ENCODE results near the gene TUB. TPM values are rescaled to one million over a fixed set of nuclear protein-coding genes. Genes with fewer than 3 reads are reported as not detected.
A peak's percentile ranks its signal among the peaks of the same experiment; 100 is the strongest.

TUB gene
- total and polyA plus RNA-seq, 2 of the 8 experiments (the other 6 are each of a cell fraction or from before 2014, with no cell fraction given) = 15.3 to 31.3 TPM

DNA sequence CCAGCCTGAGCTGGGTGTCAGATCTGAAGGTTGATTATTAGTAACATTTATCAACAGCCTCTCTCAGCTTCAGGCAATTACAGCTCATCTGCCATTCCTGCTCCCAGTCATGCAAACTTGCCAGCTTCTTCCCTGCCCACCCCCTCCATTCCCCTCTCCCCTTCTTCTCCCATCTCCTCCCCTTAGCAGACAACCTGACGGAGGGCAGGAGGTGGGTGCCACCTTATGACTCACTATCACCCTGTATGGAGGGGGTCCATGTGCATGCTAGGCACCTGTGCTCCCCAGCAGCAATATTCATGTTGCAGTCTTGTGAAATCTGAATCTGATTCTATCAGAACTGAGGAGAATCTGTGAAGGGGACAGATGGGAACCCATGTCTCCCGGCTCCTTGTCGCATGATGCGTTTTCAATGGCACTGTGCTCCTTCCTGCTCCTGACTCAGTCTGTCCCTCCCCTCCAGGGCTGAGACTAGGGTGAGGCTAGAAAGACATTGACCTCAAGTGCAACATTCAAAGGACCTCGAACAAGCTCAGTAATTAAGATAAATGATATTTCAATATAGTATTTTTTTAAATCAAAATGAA, 46.3 kb upstream of the TUB start:
- Histone ChIP-seq H2BK120ac (replicated peaks; ENCODE audit: low read depth, low read length) (no peak overlapping the region), H4K8ac (ENCODE audit: extremely low read depth, insufficient read depth, low read length) (no peak overlapping the region), H3K36me3 (ENCODE audit: control insufficient read depth in 2 of 4, insufficient read depth in 4 of 4, low read length in 3 of 4) (no peaks in the 10 kb centered on the region), H3K9ac (replicated peaks in 1 of 4; ENCODE audit: extremely low read depth in 1 of 4, low read depth in 3 of 4, low read length in 3 of 4) (no peak overlapping the region), H2BK15ac (ENCODE audit: low read length) (no peak overlapping the region), H2BK12ac (ENCODE audit: low read depth, low read length) (no peak overlapping the region), H3K79me2 (ENCODE audit: control insufficient read depth in 1 of 2, insufficient read depth in 2 of 2, low read length in 2 of 2) (no peaks in the 10 kb centered on the region), H3K79me1 (ENCODE audit: low read depth, low read length) (no peaks in the 10 kb centered on the region), H2BK5ac (ENCODE audit: low read depth, low read length) (no peak overlapping the region), H3K27ac (ENCODE audit: low read depth, low read length) (no peak overlapping the region), H3K23me2 (ENCODE audit: low read depth, low read length) (no peaks in the 10 kb centered on the region), H4K20me1 (replicated peaks in 1 of 2; ENCODE audit: control insufficient read depth in 1 of 2, insufficient read depth in 2 of 2, low read length in 2 of 2) (no peaks in the 10 kb centered on the region), H3K27me3 (replicated peaks in 1 of 4; ENCODE audit: control insufficient read depth in 3 of 4, extremely low read depth in 1 of 4, insufficient read depth in 3 of 4, low read length in 3 of 4) (peaks cover 0 to 14% (median 6%) of the 10 kb centered on the region in 4 experiments; a peak in 5 of 7 replicates), H3K4me1 (replicated peaks in 1 of 4; ENCODE audit: control insufficient read depth in 3 of 4, insufficient read depth in 4 of 4, low read length in 3 of 4) (peaks cover 0 to 13% (median 4%) of the 10 kb centered on the region in 4 experiments; a peak in 5 of 7 replicates), H2AFZ (ENCODE audit: low read length) (no peak overlapping the region), H3K56ac (replicated peaks; ENCODE audit: insufficient read length, low read depth, low read length) (no peak overlapping the region), H2AK5ac (ENCODE audit: low read depth, low read length) (no peak overlapping the region), H3K4me3 (ENCODE audit: extremely low read depth in 1 of 4, insufficient read depth in 2 of 4, low read depth in 3 of 4, low read length in 4 of 4) (no peak overlapping the region), H3K9me3 (ENCODE audit: insufficient read depth in 2 of 2, low read depth in 1 of 2, low read length in 1 of 2) (no peaks in the 10 kb centered on the region), H3K4me2 (ENCODE audit: insufficient read depth in 1 of 2, low read depth in 2 of 2, low read length in 2 of 2) (no peak overlapping the region), H3K18ac (ENCODE audit: extremely low read depth, low read length) (no peak overlapping the region), H3K14ac (ENCODE audit: insufficient read length) (no peak overlapping the region), H3K23ac (ENCODE audit: insufficient read length) (no peak overlapping the region), H4K5ac (ENCODE audit: insufficient read length, low read depth, low read length) (no peak overlapping the region), H2BK20ac (ENCODE audit: low read length) (no peak overlapping the region), H3K4ac (replicated peaks; ENCODE audit: insufficient read length, low read depth, low read length) (no peak overlapping the region), H4K91ac (replicated peaks; ENCODE audit: insufficient read length, low read length) (no peak overlapping the region)
- POLR2A ChIA-PET (ENCODE audit: partially characterized antibody) = interaction anchor here (1.1 to 2.0 kb wide), 2 partner anchors 51 to 56 kb away, joined by 3 to 5 read pairs; no protein-coding TSS in a partner anchor
- CTCF ChIA-PET (ENCODE audit: partially characterized antibody) = interaction anchor here (1.2 to 31.7 kb wide), 14 partner anchors 7 to 1070 kb away, joined by 3 to 1283 read pairs (median 36); partner anchors contain the start of gene TUB
- peak in 1 of 2 experiments; percentile 26 for DNase-seq (ENCODE audit: low read depth in 1 of 2, low spot score in 2 of 2)
- no peak for FAIRE-seq
- WGBS, 2 experiments (ENCODE audit: extremely low coverage in 1 of 2, insufficient coverage in 1 of 2, insufficient read length in 1 of 2, insufficient replicate concordance in 2 of 2, low coverage in 1 of 2, low lambda C conversion rate in 2 of 2, missing lambda C conversion rate in 1 of 2) = 90% methylated on average over 4 of the region's 5 CpGs; no CpG with 5 or more reads in 1 of the 2 experiments
- TF ChIP-seq ZNF274 (IDR thresholded peaks at IDR 0.05; ENCODE audit: borderline replicate concordance, extremely low read depth, low read length) = no peak
- TF ChIP-seq TCF12 (IDR thresholded peaks at IDR 0.05; ENCODE audit: low read depth, low read length) = no peak
- TF ChIP-seq BRCA1 (IDR thresholded peaks at IDR 0.05; ENCODE audit: low read depth, low read length) = no peak
- no peak for TF ChIP-seq SP2 (IDR thresholded peaks at IDR 0.05; ENCODE audit: low read length)
- no peak for TF ChIP-seq EZH2 (IDR thresholded peaks at IDR 0.05; ENCODE audit: low read depth, low read length, severe bottlenecking)
- TF ChIP-seq, protein P1, sequence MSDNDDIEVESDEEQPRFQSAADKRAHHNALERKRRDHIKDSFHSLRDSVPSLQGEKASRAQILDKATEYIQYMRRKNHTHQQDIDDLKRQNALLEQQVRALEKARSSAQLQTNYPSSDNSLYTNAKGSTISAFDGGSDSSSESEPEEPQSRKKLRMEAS (IDR thresholded peaks at IDR 0.05) = no peak
- no peak for TF ChIP-seq RBBP5 (IDR thresholded peaks at IDR 0.05; ENCODE audit: borderline replicate concordance, low read depth, low read length)
- no peak for TF ChIP-seq POLR2A (IDR thresholded peaks at IDR 0.05; ENCODE audit: control extremely low read depth in 1 of 2, low read depth in 2 of 2, low read length in 2 of 2)
- TF ChIP-seq FOSL1 (IDR thresholded peaks at IDR 0.05; ENCODE audit: insufficient read depth, low read depth, low read length) = no peak
- no peak for TF ChIP-seq CHD2 (IDR thresholded peaks at IDR 0.05; ENCODE audit: low read length)
- TF ChIP-seq CREB1 (IDR thresholded peaks at IDR 0.05) = no peak
- no peak for TF ChIP-seq CBX5 (IDR thresholded peaks at IDR 0.05; ENCODE audit: low read depth, low read length)
- no peak for TF ChIP-seq SAP30 (IDR thresholded peaks at IDR 0.05; ENCODE audit: insufficient read depth, insufficient replicate concordance, low read length)
